Stomach (tissue), 4 donors: ENCODE data around the gene KANSL3.

Source experiments
- EP300 ChIP-seq: sonication (generic); formaldehyde crosslinking; IDR thresholded peaks from one replicate; pipeline ENCODE4 v1.6.1; 2017; ENCODE audit warnings: antibody characterized with exemption
- POLR2A ChIP-seq, 4 donors: fragments of 450-650 bp; IDR thresholded peaks; one replicate each; pipeline ENCODE4 v1.6.1; 2016; ENCODE audit warnings: antibody characterized with exemption in 4 of 4, control low read depth in 2 of 4, mild to moderate bottlenecking in 1 of 4, moderate library complexity in 1 of 4
- POLR2AphosphoS5 ChIP-seq, 3 donors: sonication (generic); formaldehyde crosslinking; IDR thresholded peaks; one replicate each; pipeline ENCODE4 v1.6.1; 2016; ENCODE audit warnings: antibody characterized with exemption in 3 of 3
- TF ChIP-seq, protein P1 (sequence below), 7 experiments: fragments of 450-650 bp in 4 of 7; fragments of 200-600 bp in 3 of 7; sonication (generic) in 3 of 7; IDR thresholded peaks; one replicate each; pipeline ENCODE4 v1.5.1; 2016 to 2019; ENCODE audit warnings: antibody characterized with exemption in 7 of 7, control low read depth in 2 of 7, mild to moderate bottlenecking in 1 of 7

DNA sequence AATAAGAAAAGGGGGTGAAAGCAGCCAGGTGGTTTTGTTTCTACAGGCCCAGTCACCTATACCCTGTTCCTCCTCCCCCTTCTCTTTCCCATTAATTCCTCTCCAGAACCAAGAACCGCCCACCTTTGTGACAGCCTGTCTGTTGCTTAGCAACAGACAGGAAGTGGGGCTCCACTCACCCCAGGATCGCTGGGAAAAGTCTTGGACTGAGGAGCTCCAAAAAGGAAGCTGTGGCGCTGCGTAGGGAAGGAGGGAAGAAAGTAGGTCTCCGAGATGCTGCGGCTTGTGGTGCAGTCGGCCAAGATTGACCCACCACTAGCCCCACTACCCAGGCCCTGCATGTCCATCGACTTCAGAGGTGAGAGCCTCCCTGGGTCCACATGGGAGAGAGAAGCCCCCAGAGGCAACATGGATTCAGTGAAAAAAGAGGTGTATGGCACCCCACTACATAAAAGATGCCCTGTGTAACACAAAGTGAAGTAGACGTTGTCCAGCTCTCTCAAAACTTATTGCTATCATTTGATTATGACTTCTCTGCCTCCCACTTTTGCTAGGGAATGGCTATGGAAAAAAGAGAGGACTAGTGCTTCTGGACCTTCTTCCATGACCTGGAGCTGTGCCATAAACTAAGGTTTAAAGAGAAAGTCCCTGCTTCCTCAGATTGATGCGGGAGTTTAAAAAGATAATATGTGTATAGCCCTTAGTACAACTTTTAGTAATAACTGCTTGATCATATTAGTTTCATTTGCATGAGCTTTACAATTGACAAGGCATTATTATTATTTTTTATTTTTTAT lies 4.7 kb upstream of the KANSL3 start, which contains the start of gene FER1L5:
- TF ChIP-seq EP300 (no peak), POLR2A (IDR thresholded peaks at IDR 0.05) (no peak), POLR2AphosphoS5 (IDR thresholded peaks at IDR 0.05) (peak in 1 of 3 donors; percentile 4)
- TF ChIP-seq, protein P1, sequence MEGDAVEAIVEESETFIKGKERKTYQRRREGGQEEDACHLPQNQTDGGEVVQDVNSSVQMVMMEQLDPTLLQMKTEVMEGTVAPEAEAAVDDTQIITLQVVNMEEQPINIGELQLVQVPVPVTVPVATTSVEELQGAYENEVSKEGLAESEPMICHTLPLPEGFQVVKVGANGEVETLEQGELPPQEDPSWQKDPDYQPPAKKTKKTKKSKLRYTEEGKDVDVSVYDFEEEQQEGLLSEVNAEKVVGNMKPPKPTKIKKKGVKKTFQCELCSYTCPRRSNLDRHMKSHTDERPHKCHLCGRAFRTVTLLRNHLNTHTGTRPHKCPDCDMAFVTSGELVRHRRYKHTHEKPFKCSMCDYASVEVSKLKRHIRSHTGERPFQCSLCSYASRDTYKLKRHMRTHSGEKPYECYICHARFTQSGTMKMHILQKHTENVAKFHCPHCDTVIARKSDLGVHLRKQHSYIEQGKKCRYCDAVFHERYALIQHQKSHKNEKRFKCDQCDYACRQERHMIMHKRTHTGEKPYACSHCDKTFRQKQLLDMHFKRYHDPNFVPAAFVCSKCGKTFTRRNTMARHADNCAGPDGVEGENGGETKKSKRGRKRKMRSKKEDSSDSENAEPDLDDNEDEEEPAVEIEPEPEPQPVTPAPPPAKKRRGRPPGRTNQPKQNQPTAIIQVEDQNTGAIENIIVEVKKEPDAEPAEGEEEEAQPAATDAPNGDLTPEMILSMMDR (IDR thresholded peaks at IDR 0.05) = no peak
